ENCODE results near the gene MRPL10.

GRCh38 chr17:47879028-47879585 is 47.8 kb upstream of the MRPL10 start:
- TF ChIP-seq CTCF (tag by site-specific recombination; IDR thresholded peaks at IDR 0.05) (no peak), ZSCAN30 (tag by site-specific recombination; IDR thresholded peaks at IDR 0.05) (no peak), SP3 (tag by site-specific recombination; IDR thresholded peaks at IDR 0.05) (no peak), ZNF530 (tag by site-specific recombination; IDR thresholded peaks at IDR 0.05; ENCODE audit: low read depth) (no peak)

Data from HEK293 (cell line).